HEK293 (cell line): ENCODE data around the gene AXL.

Experiments used
- CTCF ChIP-seq: fragments of 450-650 bp; formaldehyde crosslinking; IDR thresholded peaks from 2 replicates; pipeline ENCODE4 v1.5.1; 2016; ENCODE audit warnings: missing biosample characterization, missing genetic modification characterization
- FEZF1 ChIP-seq: fragments of 450-650 bp; formaldehyde crosslinking; IDR thresholded peaks from 2 replicates; pipeline ENCODE4 v1.5.1; 2016; ENCODE audit warnings: missing biosample characterization, missing genetic modification characterization
- HOXA7 ChIP-seq: sonication (generic); formaldehyde crosslinking; IDR thresholded peaks from 2 replicates; pipeline ENCODE4 v1.8.1; 2022; ENCODE audit warnings: missing genetic modification reagents, borderline replicate concordance
- KLF8 ChIP-seq: fragments of 450-650 bp; formaldehyde crosslinking; IDR thresholded peaks from 2 replicates; pipeline ENCODE4 v1.5.1; 2016; ENCODE audit warnings: missing biosample characterization, missing genetic modification characterization
- PRDM1 ChIP-seq: fragments of 450-650 bp; formaldehyde crosslinking; IDR thresholded peaks from 2 replicates; pipeline ENCODE4; 2016; ENCODE audit warnings: missing biosample characterization, missing genetic modification characterization
- SCRT1 ChIP-seq: fragments of 450-650 bp; formaldehyde crosslinking; IDR thresholded peaks from 2 replicates; pipeline ENCODE4 v1.5.1; 2016; ENCODE audit warnings: missing biosample characterization, missing genetic modification characterization, borderline replicate concordance
- SETDB1 ChIP-seq: IDR thresholded peaks from one replicate; pipeline ENCODE4 v1.6.1; 2017; ENCODE audit warnings: mild to moderate bottlenecking, low read length, moderate library complexity, mixed read lengths; ENCODE audit not compliant: insufficient read length
- ZBTB6 ChIP-seq: fragments of 450-650 bp; formaldehyde crosslinking; IDR thresholded peaks from 2 replicates; pipeline ENCODE4 v1.5.1; 2017; ENCODE audit warnings: missing biosample characterization, missing genetic modification characterization
- ZBTB8A ChIP-seq: fragments of 450-650 bp; formaldehyde crosslinking; IDR thresholded peaks from 2 replicates; pipeline ENCODE4 v1.5.1; 2016; ENCODE audit warnings: missing biosample characterization, missing genetic modification characterization
- ZEB2 ChIP-seq: fragments of 450-650 bp; formaldehyde crosslinking; IDR thresholded peaks from 2 replicates; pipeline ENCODE4 v1.5.1; 2016; ENCODE audit warnings: missing biosample characterization, missing genetic modification characterization
- ZFP3 ChIP-seq: fragments of 450-650 bp; formaldehyde crosslinking; IDR thresholded peaks from 2 replicates; pipeline ENCODE4 v1.5.1; 2016; ENCODE audit warnings: low read depth, missing biosample characterization, missing genetic modification characterization
- ZNF112 ChIP-seq: fragments of 450-650 bp; formaldehyde crosslinking; IDR thresholded peaks from 2 replicates; pipeline ENCODE4 v1.5.0; 2017; ENCODE audit warnings: missing biosample characterization, missing genetic modification characterization
- ZNF18 ChIP-seq: fragments of 450-650 bp; formaldehyde crosslinking; IDR thresholded peaks from 2 replicates; pipeline ENCODE4 v1.5.1; 2016; ENCODE audit warnings: missing biosample characterization, missing genetic modification characterization
- ZNF211 ChIP-seq: fragments of 450-650 bp; formaldehyde crosslinking; IDR thresholded peaks from 2 replicates; pipeline ENCODE4 v1.5.1; 2016; ENCODE audit warnings: low read depth, missing biosample characterization, missing genetic modification characterization
- ZNF214 ChIP-seq: fragments of 450-650 bp; formaldehyde crosslinking; IDR thresholded peaks from 2 replicates; pipeline ENCODE4 v1.5.1; 2017; ENCODE audit warnings: missing biosample characterization, mild to moderate bottlenecking, missing genetic modification characterization, borderline replicate concordance
- ZNF23 ChIP-seq: fragments of 450-650 bp; formaldehyde crosslinking; IDR thresholded peaks from 2 replicates; pipeline ENCODE4 v1.5.1; 2016; ENCODE audit warnings: missing biosample characterization, missing genetic modification characterization, borderline replicate concordance
- ZNF280D ChIP-seq: fragments of 450-650 bp; formaldehyde crosslinking; IDR thresholded peaks from 2 replicates; pipeline ENCODE4 v1.5.1; 2016; ENCODE audit warnings: missing biosample characterization, missing genetic modification characterization
- ZNF426 ChIP-seq: fragments of 450-650 bp; formaldehyde crosslinking; IDR thresholded peaks from 2 replicates; pipeline ENCODE4 v1.5.1; 2017; ENCODE audit warnings: missing biosample characterization, missing genetic modification characterization, mild to moderate bottlenecking, inconsistent platforms, moderate library complexity
- ZNF488 ChIP-seq: fragments of 450-650 bp; formaldehyde crosslinking; IDR thresholded peaks from 2 replicates; pipeline ENCODE4 v1.5.1; 2016; ENCODE audit warnings: missing biosample characterization, missing genetic modification characterization
- ZNF501 ChIP-seq: fragments of 450-650 bp; formaldehyde crosslinking; IDR thresholded peaks from 2 replicates; pipeline ENCODE4 v1.5.1; 2016; ENCODE audit warnings: missing biosample characterization, missing genetic modification characterization
- ZNF548 ChIP-seq: fragments of 450-650 bp; formaldehyde crosslinking; IDR thresholded peaks from 2 replicates; pipeline ENCODE4 v1.5.1; 2016; ENCODE audit warnings: missing biosample characterization, missing genetic modification characterization
- ZNF624 ChIP-seq: fragments of 450-650 bp; formaldehyde crosslinking; IDR thresholded peaks from 2 replicates; pipeline ENCODE4 v1.5.1; 2017; ENCODE audit warnings: missing biosample characterization, missing genetic modification characterization
- ZNF629 ChIP-seq: fragments of 450-650 bp; formaldehyde crosslinking; IDR thresholded peaks from 2 replicates; pipeline ENCODE4 v1.5.1; 2017; ENCODE audit warnings: missing biosample characterization, missing genetic modification characterization
- ZNF639 ChIP-seq: fragments of 450-650 bp; formaldehyde crosslinking; IDR thresholded peaks from 2 replicates; pipeline ENCODE4 v1.5.1; 2016; ENCODE audit warnings: missing biosample characterization, missing genetic modification characterization
- ZNF645 ChIP-seq: fragments of 450-650 bp; formaldehyde crosslinking; IDR thresholded peaks from 2 replicates; pipeline ENCODE4; 2016; ENCODE audit warnings: missing biosample characterization, missing genetic modification characterization
- ZNF692 ChIP-seq: fragments of 450-650 bp; formaldehyde crosslinking; IDR thresholded peaks from 2 replicates; pipeline ENCODE4 v1.5.1; 2016; ENCODE audit warnings: missing biosample characterization, missing genetic modification characterization

The AXL gene

GRCh38 chr19:41310033-41310831 is 91.2 kb downstream of the AXL start, which contains the start of gene CCDC97 (continued):
- peak; percentile 92 for TF ChIP-seq ZNF629 (tag by site-specific recombination)
- no peak for TF ChIP-seq HOXA7 (CRISPR knock-in tag)
- peak; percentile 78 for TF ChIP-seq ZNF23
- TF ChIP-seq ZFP3 (tag by site-specific recombination), result peak; percentile 60; the same call in 1 of the 2 replicates
- peak; percentile 94 for TF ChIP-seq PRDM1 (tag by site-specific recombination)
- TF ChIP-seq ZNF548 (tag by site-specific recombination), result 0 out of 2 replicates have a peak, but pooled peaks have one; percentile 9
- peak; percentile 96 for TF ChIP-seq ZEB2 (tag by site-specific recombination)
- peak; percentile 97 for TF ChIP-seq ZNF280D (tag by site-specific recombination)
- peak; percentile 80 for TF ChIP-seq ZBTB8A
- TF ChIP-seq ZNF214 (tag by site-specific recombination), result no peak
- TF ChIP-seq KLF8, result peak; percentile 100
- TF ChIP-seq ZNF112, result no peak
- peak; percentile 96 for TF ChIP-seq ZNF645 (tag by site-specific recombination)
- TF ChIP-seq ZNF488 (tag by site-specific recombination), result 0 out of 2 replicates have a peak, but pooled peaks have one; percentile 60
- TF ChIP-seq ZNF692 (tag by site-specific recombination), result peak; percentile 97
- TF ChIP-seq SCRT1 (tag by site-specific recombination), result peak; percentile 44; the same call in 1 of the 2 replicates
- TF ChIP-seq ZBTB6 (tag by site-specific recombination), result peak; percentile 62
- TF ChIP-seq ZNF426 (tag by site-specific recombination), result no peak
- no peak for TF ChIP-seq SETDB1
- TF ChIP-seq ZNF624 (tag by site-specific recombination), result peak; percentile 94
- no peak for TF ChIP-seq ZNF211 (tag by site-specific recombination)
- peak; percentile 99 for TF ChIP-seq ZNF639 (tag by site-specific recombination)
- TF ChIP-seq ZNF18 (tag by site-specific recombination), result peak; percentile 76; the same call in 1 of the 2 replicates
- TF ChIP-seq CTCF (tag by site-specific recombination), result peak; percentile 38; the same call in 1 of the 2 replicates
- peak; percentile 100 for TF ChIP-seq ZNF501 (tag by site-specific recombination)
- peak; percentile 63; the same call in 1 of the 2 replicates for TF ChIP-seq FEZF1 (tag by site-specific recombination)
